ENCODE measurements around the gene CHRNA9.
A peak's percentile ranks its signal among the peaks of the same experiment; 100 is the strongest.

Gene CHRNA9

GRCh38 chr4:40309250-40309774 lies 25.8 kb upstream of the CHRNA9 start:
- DNase-seq, result no peak

- no peak for DNase-seq
Observed at GRCh38 chr4:40310225-40310624, 24.9 kb upstream of the CHRNA9 start.

GRCh38 chr4:40311811-40312346 lies 23.3 kb upstream of the CHRNA9 start:
- DNase-seq, result no peak

GRCh38 chr4:40314951-40315350 lies 20.2 kb upstream of the CHRNA9 start:
- no peak for DNase-seq

GRCh38 chr4:40316333-40316781 lies 18.8 kb upstream of the CHRNA9 start:
- no peak for DNase-seq

- DNase-seq, result no peak
Observed at GRCh38 chr4:40316782-40317635, 18.1 kb upstream of the CHRNA9 start.

GRCh38 chr4:40317916-40318658 lies 17.0 kb upstream of the CHRNA9 start:
- no peak for DNase-seq

GRCh38 chr4:40321574-40322275 lies 13.4 kb upstream of the CHRNA9 start:
- DNase-seq, result no peak

GRCh38 chr4:40322811-40323210 lies 12.3 kb upstream of the CHRNA9 start:
- DNase-seq, result no peak

GRCh38 chr4:40323866-40324265 lies 11.3 kb upstream of the CHRNA9 start:
- DNase-seq, result no peak

- DNase-seq, result peak in 1 of 2 donors; percentile 76
Observed at GRCh38 chr4:40325406-40326019, 9.6 kb upstream of the CHRNA9 start.

GRCh38 chr4:40327340-40327739 lies 7.8 kb upstream of the CHRNA9 start:
- DNase-seq, result peak; percentile 16 to 81

- DNase-seq, result no peak
Observed at GRCh38 chr4:40328383-40328782, 6.8 kb upstream of the CHRNA9 start.

- DNase-seq, result no peak
Observed at GRCh38 chr4:40329805-40330204, 5.3 kb upstream of the CHRNA9 start.

GRCh38 chr4:40330536-40330935 lies 4.6 kb upstream of the CHRNA9 start:
- no peak for DNase-seq

- no peak for DNase-seq
Observed at GRCh38 chr4:40331101-40331745, 3.9 kb upstream of the CHRNA9 start.

- DNase-seq, result no peak
Observed at GRCh38 chr4:40331961-40332360, 3.2 kb upstream of the CHRNA9 start.

- DNase-seq, result no peak
Observed at GRCh38 chr4:40333921-40334352, 1.2 kb upstream of the CHRNA9 start.

GRCh38 chr4:40335525-40335894 lies 377 bp downstream of the CHRNA9 start:
- DNase-seq, result no peak

GRCh38 chr4:40337051-40337450 lies 1.9 kb downstream of the CHRNA9 start:
- DNase-seq, result no peak

GRCh38 chr4:40337523-40337922 lies 2.4 kb downstream of the CHRNA9 start:
- DNase-seq, result no peak

GRCh38 chr4:40340030-40340429 lies 4.9 kb downstream of the CHRNA9 start:
- no peak for DNase-seq

Measured in bone marrow (tissue), 2 donors.